Gastrocnemius medialis (tissue), 4 donors: ENCODE data around the gene NSMCE1. TPM values are rescaled to one million over a fixed set of nuclear protein-coding genes. Genes with fewer than 3 reads are reported as not detected.
"Not testable (repeated sequence)": the region's sequence is repeated elsewhere in the genome, so short reads cannot be mapped to it uniquely, and the experiment has no call there.

ENCODE experiments used
- ATAC-seq, 2 donors: fragments of 150-250 bp; one replicate each; pipeline ENCODE4 v1.9.1; 2016
- DNase-seq, 2 donors: peaks; one replicate each; pipeline ENCODE4 v3.0.0-alpha.2; 2019
- H3K27ac ChIP-seq, 4 donors: fragments of 200-600 bp; sonication (generic); 1 replicate in 1 of 4; 2 replicates in 3 of 4; pipeline ENCODE4 v1.5.1; 2016 to 2018; ENCODE audit warnings: mild to moderate bottlenecking in 2 of 4, moderate library complexity in 1 of 4
- H3K27me3 ChIP-seq, 3 donors: fragments of 200-600 bp; sonication (generic) in 2 of 3; 1 replicate in 1 of 3; 2 replicates in 2 of 3; pipeline versions ENCODE4 v1.5.1 to v1.6.0; 2016 to 2019; ENCODE audit warnings: mild to moderate bottlenecking in 1 of 3, moderate library complexity in 1 of 3
- H3K36me3 ChIP-seq, 2 donors: fragments of 200-600 bp; sonication (generic) in 1 of 2; one replicate each; pipeline ENCODE4 v1.5.1; 2017 to 2018
- H3K4me1 ChIP-seq, 2 donors: fragments of 200-600 bp; sonication (generic) in 1 of 2; one replicate each; pipeline ENCODE4 v1.5.1; 2016 to 2017; ENCODE audit warnings: mild to moderate bottlenecking in 2 of 2
- H3K4me3 ChIP-seq, 4 donors: fragments of 200-600 bp; sonication (generic) in 3 of 4; 1 replicate in 1 of 4; 2 replicates in 3 of 4; pipeline ENCODE4 v1.5.1; 2016 to 2019; ENCODE audit warnings: mild to moderate bottlenecking in 2 of 4
- H3K9me3 ChIP-seq, 3 donors: fragments of 200-600 bp; sonication (generic) in 2 of 3; 1 replicate in 1 of 3; 2 replicates in 2 of 3; pipeline ENCODE4 v1.5.1; 2016 to 2019
- CTCF ChIP-seq, 5 experiments: fragments of 450-650 bp in 3 of 5; fragments of 200-600 bp in 2 of 5; sonication (generic) in 2 of 5; IDR thresholded peaks in 4 of 5; conservative IDR thresholded peaks in 1 of 5; 1 replicate in 4 of 5; 2 replicates in 1 of 5; pipeline ENCODE4 v1.5.1; 2016 to 2019; ENCODE audit warnings: antibody characterized with exemption in 5 of 5, mild to moderate bottlenecking in 3 of 5, moderate library complexity in 3 of 5
- POLR2A ChIP-seq, 2 donors: fragments of 450-650 bp; IDR thresholded peaks; one replicate each; pipeline ENCODE4 v1.6.1; 2017; ENCODE audit warnings: antibody characterized with exemption in 2 of 2, mild to moderate bottlenecking in 2 of 2, moderate library complexity in 2 of 2
- in situ Hi-C, 4 donors: fragments of 200-750 bp; cut with MboI; loops; one replicate each; pipeline versions ENCODE4 v1.15.0 to v1.8.0; 2017; ENCODE audit warnings: low sequenced_read_pairs in 4 of 4
- intact Hi-C: fragments of 100-400 bp; cut with DNase I; formaldehyde crosslinking; loops from one replicate; pipeline ENCODE4 v1.15.1; 2023; ENCODE audit warnings: low total_unique reads
- total RNA-seq, 4 donors: library from RNA; depleted of rRNA; stranded (reverse); fragments of >200 nt; gene quantifications; one replicate each; pipeline versions ENCODE4 v1.1.0 to v1.2.3, GENCODE V29; 2016

Gene NSMCE1
- total RNA-seq, 4 donors from 2014 or later = 20.2 to 29.1 (median 22.0) TPM

DNA sequence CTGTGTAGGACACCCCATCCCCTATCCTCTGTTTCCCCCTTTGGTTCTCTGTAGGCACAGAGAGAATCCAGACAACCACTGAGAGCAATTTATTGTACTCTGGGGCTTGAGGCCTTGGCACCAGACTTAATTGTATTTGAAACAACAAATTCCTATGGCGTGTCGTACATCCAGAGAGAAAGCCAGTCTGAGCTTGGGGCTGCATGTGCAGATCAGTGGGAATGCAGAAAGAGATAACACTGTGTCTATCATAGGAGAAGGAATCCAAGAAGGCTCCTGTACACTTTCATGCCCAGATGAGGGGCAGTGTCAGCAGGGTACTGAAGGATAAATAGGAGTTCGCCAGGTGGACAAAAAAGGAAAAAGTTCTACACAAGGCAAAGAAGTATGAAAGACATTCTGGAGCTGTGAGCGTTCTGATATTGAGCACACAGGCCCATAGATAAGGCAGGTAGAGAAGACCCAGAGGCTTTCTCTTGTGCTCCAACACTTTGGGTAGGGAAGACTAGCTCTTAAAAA lies 23.2 kb upstream of the NSMCE1 start:
- H3K4me3 ChIP-seq = no peak overlapping the region
- no peaks in the 10 kb centered on the region for H3K4me1 ChIP-seq
- H3K27me3 ChIP-seq = no peaks in the 10 kb centered on the region
- no peaks in the 10 kb centered on the region for H3K36me3 ChIP-seq
- DNase-seq (no peak), ATAC-seq (no peak)
- no peak overlapping the region for H3K27ac ChIP-seq
- TF ChIP-seq POLR2A (IDR thresholded peaks at IDR 0.05) (no peak), CTCF (IDR thresholded peaks at IDR 0.05 in 4 of 5, conservative IDR thresholded peaks at IDR 0.05 in 1 of 5) (no peak)
- intact Hi-C loops = no loop called here
- no peaks in the 10 kb centered on the region for H3K9me3 ChIP-seq
- in situ Hi-C loops = no loop called here

- Histone ChIP-seq H3K9me3 (no peaks in the 10 kb centered on the region), H3K4me1 (no peaks in the 10 kb centered on the region), H3K4me3 (no peak overlapping the region), H3K36me3 (no peaks in the 10 kb centered on the region), H3K27me3 (no peaks in the 10 kb centered on the region), H3K27ac (no peak overlapping the region)
- TF ChIP-seq CTCF (IDR thresholded peaks at IDR 0.05 in 4 of 5, conservative IDR thresholded peaks at IDR 0.05 in 1 of 5) (no peak), POLR2A (IDR thresholded peaks at IDR 0.05) (no peak)
- no peak for DNase-seq
- in situ Hi-C loops = no loop called here
- intact Hi-C loops = no loop called here
- no peak for ATAC-seq
Measured at GRCh38 chr16:27291106-27291505, 22.5 kb upstream of the NSMCE1 start.

- in situ Hi-C loops = no loop called here
- no peaks in the 10 kb centered on the region for H3K9me3 ChIP-seq
- TF ChIP-seq CTCF (IDR thresholded peaks at IDR 0.05 in 4 of 5, conservative IDR thresholded peaks at IDR 0.05 in 1 of 5) = no peak
- TF ChIP-seq POLR2A (IDR thresholded peaks at IDR 0.05) = no peak
- intact Hi-C loops = no loop called here
- DNase-seq (no peak), ATAC-seq (no peak)
- no peaks in the 10 kb centered on the region for H3K36me3 ChIP-seq
- H3K27me3 ChIP-seq = no peaks in the 10 kb centered on the region
- no peak overlapping the region for H3K4me3 ChIP-seq
- no peaks in the 10 kb centered on the region for H3K4me1 ChIP-seq
- no peak overlapping the region for H3K27ac ChIP-seq
Measured at GRCh38 chr16:27290562-27290961, 22.0 kb upstream of the NSMCE1 start.

GRCh38 chr16:27289669-27290068 lies 21.1 kb upstream of the NSMCE1 start:
- Histone ChIP-seq H3K27ac (no peak overlapping the region), H3K4me1 (no peaks in the 10 kb centered on the region), H3K9me3 (no peaks in the 10 kb centered on the region), H3K27me3 (no peaks in the 10 kb centered on the region), H3K4me3 (no peak overlapping the region), H3K36me3 (no peaks in the 10 kb centered on the region)
- in situ Hi-C loops = no loop called here
- intact Hi-C loops = no loop called here
- DNase-seq (no peak), ATAC-seq (no peak)
- TF ChIP-seq POLR2A (IDR thresholded peaks at IDR 0.05) (no peak), CTCF (IDR thresholded peaks at IDR 0.05 in 4 of 5, conservative IDR thresholded peaks at IDR 0.05 in 1 of 5) (no peak)

DNA sequence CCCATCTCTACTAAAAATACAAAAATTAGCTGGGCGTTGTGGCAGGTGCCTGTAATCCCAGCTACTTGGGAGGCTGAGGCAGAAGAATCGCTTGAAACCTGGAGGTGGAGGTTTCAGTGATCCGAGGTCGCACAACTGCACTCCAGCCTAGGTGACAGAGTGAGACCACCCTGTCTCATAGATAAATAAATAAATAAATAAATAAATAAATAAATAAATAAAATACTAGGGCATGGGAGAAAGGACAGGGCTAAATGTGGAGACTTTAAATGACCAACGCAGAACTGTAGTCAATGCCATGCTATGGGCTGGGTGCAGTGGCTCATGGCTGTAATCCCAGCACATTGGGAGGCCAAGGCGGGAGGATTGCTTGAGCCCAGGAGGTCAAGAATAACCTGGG lies 19.7 kb upstream of the NSMCE1 start:
- intact Hi-C loops, DNase-seq, H3K4me1 ChIP-seq, in situ Hi-C loops, ATAC-seq, H3K27ac ChIP-seq, H3K9me3 ChIP-seq, H3K27me3 ChIP-seq, H3K36me3 ChIP-seq, H3K4me3 ChIP-seq: not testable (repeated sequence)
